Measurements from ENCODE around the gene MCAT. TPM values are rescaled to one million over a fixed set of nuclear protein-coding genes. Genes with fewer than 3 reads are reported as not detected.

Gene MCAT
- polyA plus RNA-seq, 1 donor (not counting 4 experiments of a cell fraction or from before 2014, with no cell fraction given) = 13.9 TPM

DNA sequence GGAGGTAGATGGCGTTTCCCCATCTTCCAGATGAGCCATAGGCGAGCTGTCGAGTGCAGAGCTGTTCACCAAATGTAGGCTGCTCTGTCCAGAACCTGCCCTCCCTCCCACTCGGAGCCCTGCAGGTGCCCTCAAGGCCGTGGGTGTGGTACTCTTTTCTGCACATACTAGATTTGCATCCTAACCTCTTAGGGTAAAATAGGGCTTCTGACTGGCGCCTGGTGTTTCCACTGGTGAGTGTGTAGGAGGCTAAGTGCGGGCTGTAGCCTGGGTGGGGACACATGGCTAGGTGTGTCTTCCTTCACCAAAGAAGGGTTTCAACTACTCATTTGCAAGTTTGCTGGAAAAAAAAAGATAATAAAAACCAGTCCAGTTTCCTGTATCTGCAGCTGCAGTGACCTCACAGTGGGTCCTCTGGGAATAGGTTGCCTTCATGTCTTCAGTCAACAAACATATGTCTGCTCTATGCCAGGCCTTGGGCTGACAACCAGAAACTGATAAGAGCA lies 24.2 kb downstream of the MCAT start:
- H3K9ac ChIP-seq (ENCODE audit: control insufficient read depth, extremely low read depth, insufficient read depth, low read length) = no peak overlapping the region
- no peak overlapping the region for H3K27ac ChIP-seq (ENCODE audit: control insufficient read depth, insufficient read depth, low read length)
- dilution Hi-C loops (cut with MboI; ENCODE audit: extremely low pct_ligation_motif_present, low sequenced_read_pairs) = no loop called here
- no peaks in the 10 kb centered on the region for H3K9me1 ChIP-seq (ENCODE audit: control insufficient read depth, extremely low read depth, insufficient read depth, low read length)
- H3K79me2 ChIP-seq (ENCODE audit: control insufficient read depth, insufficient read depth, low read length) = peaks cover 9% of the 10 kb centered on the region
- no peaks in the 10 kb centered on the region for H3K27me3 ChIP-seq (ENCODE audit: control insufficient read depth, extremely low read depth, insufficient read depth, low read length)
- H4K20me1 ChIP-seq (ENCODE audit: control insufficient read depth, extremely low read depth, insufficient read depth, low read length) = no peaks in the 10 kb centered on the region
- FAIRE-seq (no peak), DNase-seq (ENCODE audit: low read depth, low spot score) (no peak)
- H2AFZ ChIP-seq (ENCODE audit: control insufficient read depth, low read length) = no peak overlapping the region
- TF ChIP-seq, protein P1, sequence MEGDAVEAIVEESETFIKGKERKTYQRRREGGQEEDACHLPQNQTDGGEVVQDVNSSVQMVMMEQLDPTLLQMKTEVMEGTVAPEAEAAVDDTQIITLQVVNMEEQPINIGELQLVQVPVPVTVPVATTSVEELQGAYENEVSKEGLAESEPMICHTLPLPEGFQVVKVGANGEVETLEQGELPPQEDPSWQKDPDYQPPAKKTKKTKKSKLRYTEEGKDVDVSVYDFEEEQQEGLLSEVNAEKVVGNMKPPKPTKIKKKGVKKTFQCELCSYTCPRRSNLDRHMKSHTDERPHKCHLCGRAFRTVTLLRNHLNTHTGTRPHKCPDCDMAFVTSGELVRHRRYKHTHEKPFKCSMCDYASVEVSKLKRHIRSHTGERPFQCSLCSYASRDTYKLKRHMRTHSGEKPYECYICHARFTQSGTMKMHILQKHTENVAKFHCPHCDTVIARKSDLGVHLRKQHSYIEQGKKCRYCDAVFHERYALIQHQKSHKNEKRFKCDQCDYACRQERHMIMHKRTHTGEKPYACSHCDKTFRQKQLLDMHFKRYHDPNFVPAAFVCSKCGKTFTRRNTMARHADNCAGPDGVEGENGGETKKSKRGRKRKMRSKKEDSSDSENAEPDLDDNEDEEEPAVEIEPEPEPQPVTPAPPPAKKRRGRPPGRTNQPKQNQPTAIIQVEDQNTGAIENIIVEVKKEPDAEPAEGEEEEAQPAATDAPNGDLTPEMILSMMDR (optimal IDR thresholded peaks at IDR 0.05 in 1 of 3, IDR thresholded peaks at IDR 0.05 in 1 of 3, conservative IDR thresholded peaks at IDR 0.05 in 1 of 3; ENCODE audit: extremely low read depth in 1 of 3, insufficient read depth in 2 of 3, low read length in 3 of 3) = no peak
- no peak for TF ChIP-seq EZH2 (IDR thresholded peaks at IDR 0.05; ENCODE audit: low read length)
- H3K4me1 ChIP-seq (ENCODE audit: control insufficient read depth, extremely low read depth, insufficient read depth, low read length) = no peaks in the 10 kb centered on the region
- H3K9me3 ChIP-seq (ENCODE audit: control insufficient read depth, low read depth, low read length) = no peaks in the 10 kb centered on the region
- no peaks in the 10 kb centered on the region for H3K36me3 ChIP-seq (ENCODE audit: control insufficient read depth in 2 of 2, extremely low read depth in 1 of 2, insufficient read depth in 2 of 2, low read length in 2 of 2)
- H3K4me2 ChIP-seq (ENCODE audit: control insufficient read depth, extremely low read depth, insufficient read depth, low read depth, low read length) = no peak overlapping the region
- H3K4me3 ChIP-seq (ENCODE audit: control insufficient read depth in 2 of 3, extremely low read depth in 1 of 3, insufficient read depth in 2 of 3, low read depth in 1 of 3, low read length in 3 of 3) = no peak overlapping the region

DNA sequence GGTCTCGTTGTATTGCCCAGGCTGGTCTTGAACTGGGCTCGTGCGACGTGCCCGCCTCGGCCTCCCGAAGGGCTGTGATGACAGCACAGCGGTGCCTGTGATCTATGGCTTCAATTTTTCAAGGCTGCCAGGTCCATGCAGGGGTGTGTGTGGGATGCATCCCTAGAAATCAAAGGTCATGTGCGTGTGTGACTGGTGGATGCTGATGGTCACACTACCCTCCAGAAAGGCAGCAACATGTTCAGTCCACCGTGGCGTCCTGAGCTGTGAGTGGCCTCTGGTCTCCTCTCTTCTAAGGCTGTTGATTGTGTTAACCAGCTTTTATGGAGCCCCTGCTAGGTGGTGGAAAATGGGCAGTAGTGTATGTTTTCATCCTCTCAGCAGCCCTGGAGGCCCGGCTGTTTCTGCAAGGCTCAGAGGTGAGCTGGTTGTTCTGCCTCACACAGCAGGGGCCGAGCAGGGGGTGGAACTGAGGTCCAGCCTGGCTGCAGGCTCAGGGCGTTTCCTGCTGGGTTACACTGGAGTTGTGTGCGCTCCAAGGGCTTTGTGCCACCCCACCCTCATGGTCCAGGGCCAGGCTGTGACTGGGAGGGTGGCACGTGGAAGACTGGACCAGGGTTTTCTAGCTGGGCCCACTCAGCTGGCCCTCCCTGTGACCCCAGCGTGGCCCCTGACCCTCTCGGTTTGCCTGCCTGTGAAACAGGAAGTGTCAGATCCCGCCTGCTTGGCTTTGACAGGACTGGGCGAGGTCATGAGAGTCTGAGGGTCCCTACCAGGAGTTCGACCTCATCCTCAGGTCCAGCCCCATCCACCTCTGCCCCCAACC lies 25.0 kb downstream of the MCAT start:
- Histone ChIP-seq H3K4me1 (ENCODE audit: control insufficient read depth, extremely low read depth, insufficient read depth, low read length) (no peaks in the 10 kb centered on the region), H3K27ac (ENCODE audit: control insufficient read depth, insufficient read depth, low read length) (no peak overlapping the region), H3K27me3 (ENCODE audit: control insufficient read depth, extremely low read depth, insufficient read depth, low read length) (no peaks in the 10 kb centered on the region), H4K20me1 (ENCODE audit: control insufficient read depth, extremely low read depth, insufficient read depth, low read length) (no peaks in the 10 kb centered on the region), H2AFZ (ENCODE audit: control insufficient read depth, low read length) (no peak overlapping the region), H3K4me3 (ENCODE audit: control insufficient read depth in 2 of 3, extremely low read depth in 1 of 3, insufficient read depth in 2 of 3, low read depth in 1 of 3, low read length in 3 of 3) (no peak overlapping the region), H3K9me3 (ENCODE audit: control insufficient read depth, low read depth, low read length) (no peaks in the 10 kb centered on the region), H3K9me1 (ENCODE audit: control insufficient read depth, extremely low read depth, insufficient read depth, low read length) (no peaks in the 10 kb centered on the region), H3K79me2 (ENCODE audit: control insufficient read depth, insufficient read depth, low read length) (peaks cover 9% of the 10 kb centered on the region), H3K4me2 (ENCODE audit: control insufficient read depth, extremely low read depth, insufficient read depth, low read depth, low read length) (no peak overlapping the region), H3K9ac (ENCODE audit: control insufficient read depth, extremely low read depth, insufficient read depth, low read length) (no peak overlapping the region), H3K36me3 (ENCODE audit: control insufficient read depth in 2 of 2, extremely low read depth in 1 of 2, insufficient read depth in 2 of 2, low read length in 2 of 2) (no peaks in the 10 kb centered on the region)
- FAIRE-seq (no peak), DNase-seq (ENCODE audit: low read depth, low spot score) (no peak)
- dilution Hi-C loops (cut with MboI; ENCODE audit: extremely low pct_ligation_motif_present, low sequenced_read_pairs) = no loop called here
- no peak for TF ChIP-seq EZH2 (IDR thresholded peaks at IDR 0.05; ENCODE audit: low read length)
- TF ChIP-seq, protein P1 (optimal IDR thresholded peaks at IDR 0.05 in 1 of 3, IDR thresholded peaks at IDR 0.05 in 1 of 3, conservative IDR thresholded peaks at IDR 0.05 in 1 of 3; ENCODE audit: extremely low read depth in 1 of 3, insufficient read depth in 2 of 3, low read length in 3 of 3) = no peak
